PC-3 (cell line): ENCODE measurements around the gene ALG9.

Source experiments
- EZH2 ChIP-seq: fragments of 300-600 bp; sonication (generic); IDR thresholded peaks from one replicate; pipeline ENCODE4 v1.6.1; 2017; ENCODE audit warnings: antibody characterized with exemption, mild to moderate bottlenecking, low read length; ENCODE audit not compliant: unreplicated experiment
- EZH2phosphoT487 ChIP-seq: fragments of 300-600 bp; sonication (generic); IDR thresholded peaks from 2 replicates; pipeline ENCODE4 v1.6.1; 2018; ENCODE audit warnings: mild to moderate bottlenecking, antibody characterized with exemption, low read length, borderline replicate concordance
- TF ChIP-seq, protein P1 (sequence below): fragments of 300-600 bp; sonication (generic); conservative IDR thresholded peaks from 2 replicates; pipeline ENCODE4 v1.5.1; 2017; ENCODE audit warnings: antibody characterized with exemption, low read depth, mild to moderate bottlenecking, low read length

DNA sequence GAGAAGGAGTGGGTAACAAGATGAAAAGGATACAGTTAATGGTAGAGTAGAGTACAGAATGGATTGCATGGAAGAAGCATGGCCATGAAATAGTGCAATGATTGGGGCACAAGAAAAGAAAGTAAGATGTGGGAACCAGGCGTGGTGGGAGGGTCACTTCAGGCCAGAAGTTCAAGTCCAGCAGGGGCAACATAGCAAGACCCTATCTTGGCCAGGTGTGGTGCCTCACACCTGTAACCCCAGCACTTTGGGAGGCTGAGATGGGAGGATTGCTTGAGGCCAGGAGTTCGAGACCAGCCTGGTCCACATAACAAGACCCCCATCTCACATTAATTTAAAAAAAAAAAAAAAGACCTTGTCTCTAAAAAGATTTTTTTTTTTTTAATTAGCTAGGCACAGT, 45.9 kb upstream of the ALG9 start:
- TF ChIP-seq, protein P1, sequence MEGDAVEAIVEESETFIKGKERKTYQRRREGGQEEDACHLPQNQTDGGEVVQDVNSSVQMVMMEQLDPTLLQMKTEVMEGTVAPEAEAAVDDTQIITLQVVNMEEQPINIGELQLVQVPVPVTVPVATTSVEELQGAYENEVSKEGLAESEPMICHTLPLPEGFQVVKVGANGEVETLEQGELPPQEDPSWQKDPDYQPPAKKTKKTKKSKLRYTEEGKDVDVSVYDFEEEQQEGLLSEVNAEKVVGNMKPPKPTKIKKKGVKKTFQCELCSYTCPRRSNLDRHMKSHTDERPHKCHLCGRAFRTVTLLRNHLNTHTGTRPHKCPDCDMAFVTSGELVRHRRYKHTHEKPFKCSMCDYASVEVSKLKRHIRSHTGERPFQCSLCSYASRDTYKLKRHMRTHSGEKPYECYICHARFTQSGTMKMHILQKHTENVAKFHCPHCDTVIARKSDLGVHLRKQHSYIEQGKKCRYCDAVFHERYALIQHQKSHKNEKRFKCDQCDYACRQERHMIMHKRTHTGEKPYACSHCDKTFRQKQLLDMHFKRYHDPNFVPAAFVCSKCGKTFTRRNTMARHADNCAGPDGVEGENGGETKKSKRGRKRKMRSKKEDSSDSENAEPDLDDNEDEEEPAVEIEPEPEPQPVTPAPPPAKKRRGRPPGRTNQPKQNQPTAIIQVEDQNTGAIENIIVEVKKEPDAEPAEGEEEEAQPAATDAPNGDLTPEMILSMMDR, result no peak
- no peak for TF ChIP-seq EZH2
- no peak for TF ChIP-seq EZH2phosphoT487
